Panc1 (cell line): ENCODE measurements around the gene SNRPD3. TPM values are rescaled to one million over a fixed set of nuclear protein-coding genes. Genes with fewer than 3 reads are reported as not detected.

Experiments
- ATAC-seq: fragments of 200-7000 bp; cut with Tn5 transposase; 2 replicates; pipeline ENCODE4 v1.9.1; 2020; ENCODE audit warnings: mild to moderate bottlenecking, moderate library complexity
- BruUV-seq: library from RNA; stranded (reverse); fragments of 400-500 nt; replicated peaks from 2 replicates; lab custom pipeline; 2021; lab: Mats Ljungman, UMichigan
- CTCF ChIA-PET: fragments of 300-600 bp; sonication (Branson Sonifier 250); formaldehyde crosslinking; loops from one replicate; lab custom pipeline; 2022; ENCODE audit warnings: antibody characterized with exemption; lab: Charles Lee
- POLR2A ChIA-PET: fragments of 300-600 bp; sonication (Branson Sonifier 250); formaldehyde crosslinking; loops from one replicate; lab custom pipeline; 2022; ENCODE audit warnings: antibody characterized with exemption; lab: Charles Lee
- DNase-seq: peaks from one replicate; pipeline ENCODE4 v3.0.0-alpha.2; 2010; ENCODE audit warnings: low read depth, low spot score
- H3K27ac ChIP-seq: 2 replicates; pipeline ENCODE4 v1.5.1; 2011; ENCODE audit warnings: mild to moderate bottlenecking, low read length, inconsistent platforms
- H3K27me3 ChIP-seq: fragments of 200-500 bp; sonication (Bioruptor generic); 2 replicates; pipeline ENCODE4 v1.6.0; 2014; ENCODE audit warnings: low read length, inconsistent platforms; ENCODE audit not compliant: control insufficient read depth, insufficient read depth
- H3K36me3 ChIP-seq: fragments of 200-500 bp; sonication (Bioruptor generic); 2 replicates; pipeline ENCODE4 v1.5.1; 2014; ENCODE audit warnings: inconsistent platforms, mild to moderate bottlenecking, low read length, moderate library complexity; ENCODE audit not compliant: control insufficient read depth, insufficient read depth
- H3K4me1 ChIP-seq: 2 replicates; pipeline ENCODE4 v1.5.1; 2011; ENCODE audit warnings: inconsistent platforms, mild to moderate bottlenecking, low read length, moderate library complexity; ENCODE audit not compliant: control insufficient read depth, insufficient read depth
- H3K4me3 ChIP-seq, 2 experiments: 2 replicates each; pipeline ENCODE4 v1.5.1; 2011 to 2012; ENCODE audit warnings: low read depth in 2 of 2, low read length in 2 of 2, mild to moderate bottlenecking in 2 of 2, inconsistent platforms in 1 of 2, moderate library complexity in 1 of 2
- H3K9me3 ChIP-seq: fragments of 200-500 bp; sonication (Bioruptor generic); 2 replicates; pipeline ENCODE4 v1.5.1; 2014; ENCODE audit warnings: low read depth, mild to moderate bottlenecking, inconsistent platforms, low read length, moderate library complexity; ENCODE audit not compliant: control insufficient read depth, insufficient read depth
- CTCF ChIP-seq: fragments of 450-650 bp; IDR thresholded peaks from 2 replicates; pipeline ENCODE4 v1.5.1; 2017; ENCODE audit warnings: mild to moderate bottlenecking
- POLR2AphosphoS5 ChIP-seq: IDR thresholded peaks from 2 replicates; pipeline ENCODE4 v1.6.1; 2012; ENCODE audit warnings: mild to moderate bottlenecking, low read depth, low read length, moderate library complexity
- REST ChIP-seq, 2 experiments: IDR thresholded peaks; 2 replicates each; pipeline ENCODE4 v1.6.1; 2011 to 2012; ENCODE audit warnings: low read depth in 2 of 2, control low read depth in 1 of 2, low read length in 1 of 2, mild to moderate bottlenecking in 1 of 2, moderate library complexity in 1 of 2; ENCODE audit not compliant: insufficient read depth in 1 of 2
- SIN3A ChIP-seq: IDR thresholded peaks from 2 replicates; pipeline ENCODE4 v1.6.1; 2012; ENCODE audit warnings: low read depth, mild to moderate bottlenecking, low read length, moderate library complexity, borderline replicate concordance; ENCODE audit not compliant: insufficient read depth
- TCF7L2 ChIP-seq: IDR thresholded peaks from 2 replicates; pipeline ENCODE4 v1.6.1; 2011; ENCODE audit warnings: mild to moderate bottlenecking, low read depth, low read length, inconsistent platforms
- in situ Hi-C: cut with HindIII; loops from 2 replicates; pipeline ENCODE4 v1.10.0; 2016; ENCODE audit warnings: low sequenced_read_pairs, low pct_unique_long_range_greater_than_20kb
- intact Hi-C: fragments of 100-400 bp; cut with micrococcal nuclease; formaldehyde crosslinking; loops from one replicate; pipeline ENCODE4 v1.10.0; 2022; ENCODE audit not compliant: unreplicated experiment
- total RNA-seq: library from RNA; stranded (reverse); gene quantifications from one replicate; pipeline ENCODE4 v1.2.1, GENCODE V29; 2021; ENCODE audit not compliant: unreplicated experiment

The SNRPD3 gene
- total RNA-seq, 1 experiment from 2014 or later = 89.4 TPM

GRCh38 chr22:24514241-24515026 is 41.4 kb upstream of the SNRPD3 start:
- H3K27ac ChIP-seq = no peak overlapping the region
- in situ Hi-C loops (no loop called here), intact Hi-C loops (no loop called here)
- no peaks in the 10 kb centered on the region for H3K27me3 ChIP-seq
- no peaks in the 10 kb centered on the region for H3K9me3 ChIP-seq
- no peak overlapping the region for H3K4me3 ChIP-seq
- no TSS peak for BruUV-seq
- TF ChIP-seq CTCF = no peak
- TF ChIP-seq POLR2AphosphoS5 = no peak
- no peak for TF ChIP-seq REST (IDR thresholded peaks at IDR 0.05; ENCODE audit: insufficient read depth in 1 of 2, low read depth in 2 of 2, low read length in 1 of 2)
- no peak for TF ChIP-seq SIN3A
- no peak for TF ChIP-seq TCF7L2
- ATAC-seq (no peak; the same call in 1 of the 2 replicates), DNase-seq (no peak)
- POLR2A ChIA-PET = interaction anchor here (0.6 kb wide), 1 partner anchor 61 kb away, joined by 6 read pairs; no protein-coding TSS in a partner anchor
- CTCF ChIA-PET = no interaction called here
- H3K4me1 ChIP-seq = peaks cover 3% of the 10 kb centered on the region; the same call in 1 of the 2 replicates
- H3K36me3 ChIP-seq = no peaks in the 10 kb centered on the region

GRCh38 chr22:24515027-24515338 is 40.8 kb upstream of the SNRPD3 start:
- ATAC-seq (no peak), DNase-seq (no peak)
- Histone ChIP-seq H3K27ac (no peak overlapping the region), H3K27me3 (no peaks in the 10 kb centered on the region), H3K4me1 (peaks cover 3% of the 10 kb centered on the region; the same call in 1 of the 2 replicates), H3K36me3 (no peaks in the 10 kb centered on the region), H3K9me3 (no peaks in the 10 kb centered on the region), H3K4me3 (no peak overlapping the region)
- BruUV-seq = no TSS peak
- TF ChIP-seq SIN3A (no peak), CTCF (no peak), TCF7L2 (no peak), POLR2AphosphoS5 (no peak), REST (IDR thresholded peaks at IDR 0.05; ENCODE audit: insufficient read depth in 1 of 2, low read depth in 2 of 2, low read length in 1 of 2) (no peak)
- in situ Hi-C loops (no loop called here), intact Hi-C loops (no loop called here)
- ChIA-PET POLR2A (no interaction called here), CTCF (no interaction called here)
